HepG2 (cell line): ENCODE data around the gene POU5F1. TPM values are rescaled to one million over a fixed set of nuclear protein-coding genes. Genes with fewer than 3 reads are reported as not detected.

Experiments used
- BHLHE40 ChIP-seq: IDR thresholded peaks from 2 replicates; pipeline ENCODE4 v1.6.1; 2011; ENCODE audit warnings: low read length, improper control_type of control experiment
- CREB3 ChIP-seq: sonication (generic); formaldehyde crosslinking; IDR thresholded peaks from 2 replicates; pipeline ENCODE4 v1.5.0; 2020; ENCODE audit warnings: missing genetic modification reagents
- FOXA1 ChIP-seq, 2 experiments: fragments of 450-650 bp in 1 of 2; sonication (generic) in 1 of 2; formaldehyde crosslinking in 1 of 2; IDR thresholded peaks; 2 replicates each; pipeline versions ENCODE4 v1.4.0 to v1.6.1; 2016 to 2020; ENCODE audit warnings: missing genetic modification reagents in 1 of 2
- HNRNPK ChIP-seq: fragments of 200-400 bp; formaldehyde crosslinking; IDR thresholded peaks from 2 replicates; pipeline ENCODE4 v1.6.1; 2018; ENCODE audit warnings: low read length, low read depth, moderate library complexity, mild to moderate bottlenecking; ENCODE audit not compliant: poor library complexity, severe bottlenecking
- ISX ChIP-seq: sonication (generic); formaldehyde crosslinking; conservative IDR thresholded peaks from 2 replicates; pipeline ENCODE4 v1.5.0; 2020; ENCODE audit warnings: missing genetic modification reagents
- JUNB ChIP-seq: sonication (generic); formaldehyde crosslinking; IDR thresholded peaks from 2 replicates; pipeline ENCODE4 v1.8.0; 2022; ENCODE audit warnings: missing genetic modification reagents, mild to moderate bottlenecking, borderline replicate concordance
- KLF12 ChIP-seq: sonication (generic); formaldehyde crosslinking; IDR thresholded peaks from 2 replicates; pipeline ENCODE4 v1.4.0; 2020; ENCODE audit warnings: missing genetic modification reagents, borderline replicate concordance
- NFAT5 ChIP-seq: sonication (generic); formaldehyde crosslinking; IDR thresholded peaks from 2 replicates; pipeline ENCODE4 v1.4.0; 2020; ENCODE audit warnings: missing genetic modification reagents
- POLR2AphosphoS2 ChIP-seq: IDR thresholded peaks from 2 replicates; pipeline ENCODE4 v1.6.1; 2011; ENCODE audit warnings: low read depth, low read length, improper control_type of control experiment
- SUZ12 ChIP-seq: fragments of 150-350 bp; IDR thresholded peaks from 2 replicates; pipeline ENCODE4 v1.6.1; 2014; ENCODE audit warnings: low read depth, low read length
- ZNF143 ChIP-seq: sonication (generic); formaldehyde crosslinking; IDR thresholded peaks from 2 replicates; pipeline ENCODE4 v1.4.0; 2020; ENCODE audit warnings: missing genetic modification reagents
- ZNF567 ChIP-seq: sonication (generic); formaldehyde crosslinking; IDR thresholded peaks from 2 replicates; pipeline ENCODE4 v1.8.1; 2023; ENCODE audit warnings: mild to moderate bottlenecking, missing genetic modification reagents, borderline replicate concordance
- ZNF660 ChIP-seq: sonication (generic); formaldehyde crosslinking; IDR thresholded peaks from 2 replicates; pipeline ENCODE4 v1.5.1; 2020; ENCODE audit warnings: mild to moderate bottlenecking, low read depth, missing genetic modification reagents, borderline replicate concordance
- polyA plus RNA-seq, 8 experiments: library from polyadenylated mRNA; depleted of rRNA in 3 of 8; stranded (reverse) in 7 of 8; unstranded in 1 of 8; fragments of >200 nt; fragmentation: Illumina TruSeq in 4 of 8; extraction: Trizol in 4 of 8; gene quantifications; 2 replicates each; pipeline versions ENCODE4 v1.2.1 to v1.2.3, GENCODE V29; 2011 to 2016; ENCODE audit warnings: low read depth in 4 of 8, missing spikeins in 1 of 8, mixed read lengths in 1 of 8; ENCODE audit not compliant: insufficient read depth in 1 of 8
- total RNA-seq, 5 experiments: library from RNA; depleted of rRNA; stranded (reverse); fragments of >200 nt; fragmentation: Illumina TruSeq; extraction: Trizol; gene quantifications; 2 replicates each; pipeline ENCODE4 v1.2.3, GENCODE V29; 2016; ENCODE audit warnings: low read depth in 1 of 5
- TF ChIP-seq, protein P1 (sequence below): sonication (generic); formaldehyde crosslinking; conservative IDR thresholded peaks from 2 replicates; pipeline ENCODE4 v1.8.0; 2022; ENCODE audit warnings: missing genetic modification reagents
- TF ChIP-seq, protein P2 (sequence below): sonication (generic); formaldehyde crosslinking; IDR thresholded peaks from 2 replicates; pipeline ENCODE4 v1.5.0; 2020; ENCODE audit warnings: mild to moderate bottlenecking, missing genetic modification reagents
- TF ChIP-seq, protein P3 (sequence below): IDR thresholded peaks from 2 replicates; pipeline ENCODE4 v1.6.1; 2016; ENCODE audit warnings: control low read depth

POU5F1 gene
- total and polyA plus RNA-seq, 2 of the 13 experiments (the other 11 are each of a cell fraction or from before 2014, with no cell fraction given): 2.5 to 7.2 TPM

GRCh38 chr6:31197559-31198305 is 27.2 kb upstream of the POU5F1 start (continued):
- no peak for TF ChIP-seq NFAT5
- peak; percentile 92; the same call in 1 of the 2 replicates for TF ChIP-seq KLF12 (CRISPR knock-in tag)
- no peak for TF ChIP-seq SUZ12
- TF ChIP-seq BHLHE40: no peak; the same call in 1 of the 2 replicates
- no peak for TF ChIP-seq CREB3 (CRISPR knock-in tag)
- TF ChIP-seq HNRNPK: no peak
- TF ChIP-seq, protein P1, sequence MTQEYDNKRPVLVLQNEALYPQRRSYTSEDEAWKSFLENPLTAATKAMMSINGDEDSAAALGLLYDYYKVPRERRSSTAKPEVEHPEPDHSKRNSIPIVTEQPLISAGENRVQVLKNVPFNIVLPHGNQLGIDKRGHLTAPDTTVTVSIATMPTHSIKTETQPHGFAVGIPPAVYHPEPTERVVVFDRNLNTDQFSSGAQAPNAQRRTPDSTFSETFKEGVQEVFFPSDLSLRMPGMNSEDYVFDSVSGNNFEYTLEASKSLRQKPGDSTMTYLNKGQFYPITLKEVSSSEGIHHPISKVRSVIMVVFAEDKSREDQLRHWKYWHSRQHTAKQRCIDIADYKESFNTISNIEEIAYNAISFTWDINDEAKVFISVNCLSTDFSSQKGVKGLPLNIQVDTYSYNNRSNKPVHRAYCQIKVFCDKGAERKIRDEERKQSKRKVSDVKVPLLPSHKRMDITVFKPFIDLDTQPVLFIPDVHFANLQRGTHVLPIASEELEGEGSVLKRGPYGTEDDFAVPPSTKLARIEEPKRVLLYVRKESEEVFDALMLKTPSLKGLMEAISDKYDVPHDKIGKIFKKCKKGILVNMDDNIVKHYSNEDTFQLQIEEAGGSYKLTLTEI (CRISPR knock-in tag): no peak
- TF ChIP-seq, protein P2, sequence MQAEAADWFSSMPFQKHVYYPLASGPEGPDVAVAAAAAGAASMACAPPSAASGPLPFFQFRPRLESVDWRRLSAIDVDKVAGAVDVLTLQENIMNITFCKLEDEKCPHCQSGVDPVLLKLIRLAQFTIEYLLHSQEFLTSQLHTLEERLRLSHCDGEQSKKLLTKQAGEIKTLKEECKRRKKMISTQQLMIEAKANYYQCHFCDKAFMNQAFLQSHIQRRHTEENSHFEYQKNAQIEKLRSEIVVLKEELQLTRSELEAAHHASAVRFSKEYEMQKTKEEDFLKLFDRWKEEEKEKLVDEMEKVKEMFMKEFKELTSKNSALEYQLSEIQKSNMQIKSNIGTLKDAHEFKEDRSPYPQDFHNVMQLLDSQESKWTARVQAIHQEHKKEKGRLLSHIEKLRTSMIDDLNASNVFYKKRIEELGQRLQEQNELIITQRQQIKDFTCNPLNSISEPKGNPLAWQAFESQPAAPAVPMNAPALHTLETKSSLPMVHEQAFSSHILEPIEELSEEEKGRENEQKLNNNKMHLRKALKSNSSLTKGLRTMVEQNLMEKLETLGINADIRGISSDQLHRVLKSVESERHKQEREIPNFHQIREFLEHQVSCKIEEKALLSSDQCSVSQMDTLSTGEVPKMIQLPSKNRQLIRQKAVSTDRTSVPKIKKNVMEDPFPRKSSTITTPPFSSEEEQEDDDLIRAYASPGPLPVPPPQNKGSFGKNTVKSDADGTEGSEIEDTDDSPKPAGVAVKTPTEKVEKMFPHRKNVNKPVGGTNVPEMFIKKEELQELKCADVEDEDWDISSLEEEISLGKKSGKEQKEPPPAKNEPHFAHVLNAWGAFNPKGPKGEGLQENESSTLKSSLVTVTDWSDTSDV: no peak
- TF ChIP-seq ZNF567 (CRISPR knock-in tag): no peak
- peak; percentile 75 for TF ChIP-seq JUNB (CRISPR knock-in tag)
- TF ChIP-seq POLR2AphosphoS2: no peak
- TF ChIP-seq, protein P3, sequence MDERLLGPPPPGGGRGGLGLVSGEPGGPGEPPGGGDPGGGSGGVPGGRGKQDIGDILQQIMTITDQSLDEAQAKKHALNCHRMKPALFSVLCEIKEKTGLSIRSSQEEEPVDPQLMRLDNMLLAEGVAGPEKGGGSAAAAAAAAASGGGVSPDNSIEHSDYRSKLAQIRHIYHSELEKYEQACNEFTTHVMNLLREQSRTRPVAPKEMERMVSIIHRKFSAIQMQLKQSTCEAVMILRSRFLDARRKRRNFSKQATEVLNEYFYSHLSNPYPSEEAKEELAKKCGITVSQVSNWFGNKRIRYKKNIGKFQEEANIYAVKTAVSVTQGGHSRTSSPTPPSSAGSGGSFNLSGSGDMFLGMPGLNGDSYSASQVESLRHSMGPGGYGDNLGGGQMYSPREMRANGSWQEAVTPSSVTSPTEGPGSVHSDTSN (CRISPR knock-in tag): no peak
- peak; percentile 84 for TF ChIP-seq ZNF143 (CRISPR knock-in tag)
- no peak for TF ChIP-seq ZNF660 (CRISPR knock-in tag)
- TF ChIP-seq FOXA1 (IDR thresholded peaks at IDR 0.05): no peak
- TF ChIP-seq FOXA1 (CRISPR knock-in tag; IDR thresholded peaks at IDR 0.05): no peak
- TF ChIP-seq ISX (CRISPR knock-in tag): no peak
